DOHH2 (cell line): Measurements from ENCODE around the gene AMD1.

Experiments used
- H3F3A ChIP-seq: fragments of 200-600 bp; sonication (generic), shearing (Covaris generic); 2 replicates; pipeline ENCODE4 v1.6.0; 2016; ENCODE audit warnings: antibody characterized with exemption, mild to moderate bottlenecking; ENCODE audit not compliant: control insufficient read depth, insufficient read depth
- H3K27ac ChIP-seq: fragments of 200-600 bp; sonication (generic); 2 replicates; pipeline ENCODE4 v1.5.1; 2014; ENCODE audit warnings: low read depth, mild to moderate bottlenecking, low read length, moderate library complexity
- H3K27me3 ChIP-seq: fragments of 200-600 bp; sonication (generic); 2 replicates; pipeline ENCODE4 v1.6.1; 2014; ENCODE audit warnings: mild to moderate bottlenecking, low read length, mixed read lengths; ENCODE audit not compliant: control insufficient read depth
- H3K36me3 ChIP-seq: fragments of 200-600 bp; sonication (generic); 2 replicates; pipeline ENCODE4 v1.6.1; 2014; ENCODE audit warnings: mild to moderate bottlenecking, low read length, moderate library complexity, mixed read lengths; ENCODE audit not compliant: control insufficient read depth
- H3K4me1 ChIP-seq: fragments of 200-600 bp; sonication (generic); 2 replicates; pipeline ENCODE4 v1.6.1; 2014; ENCODE audit warnings: mild to moderate bottlenecking, low read length, mixed read lengths; ENCODE audit not compliant: control insufficient read depth
- H3K4me2 ChIP-seq: fragments of 200-600 bp; sonication (generic); 2 replicates; pipeline ENCODE4 v1.6.0; 2014; ENCODE audit warnings: mild to moderate bottlenecking, low read length, moderate library complexity
- H3K4me3 ChIP-seq: fragments of 200-600 bp; sonication (generic); 2 replicates; pipeline ENCODE4 v1.5.1; 2014; ENCODE audit warnings: mild to moderate bottlenecking, low read length, mixed read lengths
- H3K79me2 ChIP-seq: fragments of 200-600 bp; sonication (generic); 2 replicates; pipeline ENCODE4 v1.6.1; 2014; ENCODE audit warnings: mild to moderate bottlenecking, low read length, mixed read lengths; ENCODE audit not compliant: control insufficient read depth
- H3K9me2 ChIP-seq: fragments of 200-600 bp; sonication (generic); replicated peaks from 2 replicates; pipeline ENCODE4 v1.6.1; 2014; ENCODE audit warnings: mild to moderate bottlenecking, low read length, mixed read lengths; ENCODE audit not compliant: control insufficient read depth
- H3K9me3 ChIP-seq: fragments of 200-600 bp; sonication (generic); 2 replicates; pipeline ENCODE4 v1.6.1; 2014; ENCODE audit warnings: antibody characterized with exemption, low read length, mixed read lengths; ENCODE audit not compliant: control insufficient read depth, insufficient read depth
- H4K20me1 ChIP-seq: fragments of 200-600 bp; sonication (generic); 2 replicates; pipeline ENCODE4 v1.6.0; 2014; ENCODE audit warnings: low read depth, mild to moderate bottlenecking, antibody characterized with exemption, low read length, moderate library complexity; ENCODE audit not compliant: control insufficient read depth, insufficient read depth
- CTCF ChIP-seq: fragments of 200-600 bp; sonication (generic); IDR thresholded peaks from one replicate; pipeline ENCODE4 v1.5.1; 2014; ENCODE audit warnings: antibody characterized with exemption, mild to moderate bottlenecking, low read depth, low read length; ENCODE audit not compliant: poor library complexity, severe bottlenecking
- EZH2phosphoT487 ChIP-seq: fragments of 200-600 bp; sonication (generic); IDR thresholded peaks from 2 replicates; pipeline ENCODE4 v1.6.1; 2017; ENCODE audit warnings: borderline replicate concordance, mild to moderate bottlenecking, antibody characterized with exemption, low read length, moderate library complexity, mixed read lengths

AMD1 gene

GRCh38 chr6:110890288-110890687 lies 15.7 kb downstream of the AMD1 start:
- Histone ChIP-seq H3K27me3 (no peaks in the 10 kb centered on the region), H3K9me2 (no peaks in the 10 kb centered on the region), H3F3A (peaks cover 24% of the 10 kb centered on the region)

GRCh38 chr6:110895907-110896608 lies 21.5 kb downstream of the AMD1 start:
- Histone ChIP-seq H3K4me3 (no peak overlapping the region), H3K9me3 (no peaks in the 10 kb centered on the region), H3K36me3 (peaks cover 63% of the 10 kb centered on the region), H4K20me1 (peaks cover 12% of the 10 kb centered on the region; the same call in 1 of the 2 replicates), H3K4me2 (no peak overlapping the region), H3K79me2 (peaks cover 21% of the 10 kb centered on the region), H3K4me1 (no peaks in the 10 kb centered on the region), H3K27ac (no peak overlapping the region), H3F3A (peaks cover 45% of the 10 kb centered on the region), H3K27me3 (no peaks in the 10 kb centered on the region), H3K9me2 (no peaks in the 10 kb centered on the region)
- TF ChIP-seq EZH2phosphoT487 (no peak), CTCF (no peak)

More at GRCh38 chr6:110890288-110890687, 15.7 kb downstream of the AMD1 start:
- H3K79me2 ChIP-seq: peaks cover 78% of the 10 kb centered on the region
- H3K4me1 ChIP-seq: peaks cover 11% of the 10 kb centered on the region
- H3K4me2 ChIP-seq: no peak overlapping the region
- H3K9me3 ChIP-seq: no peaks in the 10 kb centered on the region
- H3K36me3 ChIP-seq: peaks cover 96% of the 10 kb centered on the region
- no peak overlapping the region for H3K4me3 ChIP-seq
- H4K20me1 ChIP-seq: peaks cover 32% of the 10 kb centered on the region
- H3K27ac ChIP-seq: no peak overlapping the region
- TF ChIP-seq CTCF (no peak), EZH2phosphoT487 (no peak)

GRCh38 chr6:110897433-110897832 lies 22.8 kb downstream of the AMD1 start:
- Histone ChIP-seq H4K20me1 (peaks cover 9% of the 10 kb centered on the region; the same call in 1 of the 2 replicates), H3K27ac (no peak overlapping the region), H3K9me3 (no peaks in the 10 kb centered on the region), H3K79me2 (peaks cover 8% of the 10 kb centered on the region), H3F3A (peaks cover 50% of the 10 kb centered on the region), H3K36me3 (peaks cover 49% of the 10 kb centered on the region), H3K4me3 (no peak overlapping the region), H3K4me2 (no peak overlapping the region), H3K9me2 (no peaks in the 10 kb centered on the region), H3K27me3 (no peaks in the 10 kb centered on the region), H3K4me1 (no peaks in the 10 kb centered on the region)
- no peak for TF ChIP-seq EZH2phosphoT487
- no peak for TF ChIP-seq CTCF
